HG03520 (cell line): ENCODE results near the gene UFC1.
A peak's percentile ranks its signal among the peaks of the same experiment; 100 is the strongest.
"Not testable (repeated sequence)": the region's sequence is repeated elsewhere in the genome, so short reads cannot be mapped to it uniquely, and the experiment has no call there.

Experiments used
- ATAC-seq: cut with Tn5 transposase; IDR thresholded peaks from one replicate; pipeline ENCODE4 v1.9.1; 2021; ENCODE audit warnings: mild to moderate bottlenecking, moderate library complexity; ENCODE audit not compliant: unreplicated experiment

UFC1 gene

GRCh38 chr1:161153682-161154337 lies at the start of gene UFC1:
UFC1 (plus strand) TSS chr1:161153978; CDS start chr1:161153998, 20 bp downstream.
- ATAC-seq = peak; percentile 78

GRCh38 chr1:161106431-161106830 lies 47.3 kb upstream of the UFC1 start:
- ATAC-seq = no peak

GRCh38 chr1:161111117-161111516 lies 42.7 kb upstream of the UFC1 start:
- ATAC-seq = no peak

- ATAC-seq = no peak
These were observed 42.3 kb upstream of the UFC1 start for GRCh38 chr1:161111527-161111926.

- no peak for ATAC-seq
These were observed 39.9 kb upstream of the UFC1 start for GRCh38 chr1:161113915-161114314.

GRCh38 chr1:161114556-161114955 lies 39.2 kb upstream of the UFC1 start:
- ATAC-seq = no peak

GRCh38 chr1:161115132-161115711 lies 38.6 kb upstream of the UFC1 start:
- ATAC-seq = no peak

- ATAC-seq = not testable (repeated sequence)
These were observed 37.8 kb upstream of the UFC1 start for GRCh38 chr1:161115961-161116360.

GRCh38 chr1:161117759-161118581 lies 35.8 kb upstream of the UFC1 start, which contains the start of the genes NIT1 and PFDN2:
NIT1 (plus strand) TSS chr1:161118105; CDS start chr1:161118177, 72 bp downstream.
PFDN2 (minus strand) TSS chr1:161118037; CDS start chr1:161118026, 11 bp downstream.
- peak; percentile 60 for ATAC-seq

GRCh38 chr1:161119092-161119903 lies 34.5 kb upstream of the UFC1 start:
- no peak for ATAC-seq

GRCh38 chr1:161121042-161121650 lies 32.6 kb upstream of the UFC1 start:
- ATAC-seq = no peak

- ATAC-seq = no peak
These were observed 31.9 kb upstream of the UFC1 start for GRCh38 chr1:161121834-161122233.

GRCh38 chr1:161122967-161123366 lies 30.8 kb upstream of the UFC1 start:
- no peak for ATAC-seq

- ATAC-seq = no peak
These were observed 26.1 kb upstream of the UFC1 start for GRCh38 chr1:161127649-161128048.

GRCh38 chr1:161128591-161129420 lies 25.0 kb upstream of the UFC1 start:
- ATAC-seq = no peak

- ATAC-seq = no peak
These were observed 23.5 kb upstream of the UFC1 start for GRCh38 chr1:161130266-161130665.

- ATAC-seq = no peak
These were observed 22.0 kb upstream of the UFC1 start for GRCh38 chr1:161131523-161132409.

- ATAC-seq = peak; percentile 90
These were observed 21.2 kb upstream of the UFC1 start, which contains the start of gene DEDD for GRCh38 chr1:161132410-161133219. DEDD (minus strand) TSS chr1:161132667; CDS start chr1:161124462, 8,205 bp downstream.
